ENCODE measurements around the gene ANKIB1. TPM values are rescaled to one million over a fixed set of nuclear protein-coding genes. Genes with fewer than 3 reads are reported as not detected.
"Not testable (repeated sequence)": the region's sequence is repeated elsewhere in the genome, so short reads cannot be mapped to it uniquely, and the experiment has no call there.

The ANKIB1 gene
- total RNA-seq, 1 experiment from 2014 or later = 57.2 TPM

DNA sequence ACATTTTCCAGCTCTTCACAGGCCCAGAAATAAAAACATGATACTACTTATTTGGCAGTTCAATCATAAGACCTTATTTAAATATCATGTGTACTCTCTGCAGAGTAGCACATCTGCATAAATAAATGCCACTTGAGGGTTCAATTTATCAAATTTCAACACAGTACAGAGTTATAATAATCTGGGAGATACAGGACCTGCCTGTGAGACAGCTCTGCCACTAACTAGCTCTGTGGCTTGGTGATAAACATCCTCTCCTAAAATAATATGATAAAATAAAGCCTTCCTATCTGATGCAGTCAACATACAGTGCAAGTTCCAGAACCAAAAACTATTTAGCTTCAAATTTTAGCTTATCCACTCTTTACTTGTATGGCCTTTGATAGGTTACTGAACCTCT lies 110.6 kb downstream of the ANKIB1 start:
- DNase-seq = no peak
- H3K4me1 Mint-ChIP-seq (ENCODE audit: low read depth, unreplicated experiment) = no peaks in the 10 kb centered on the region
- H3K9me3 ChIP-seq = no peaks in the 10 kb centered on the region
- no peaks in the 10 kb centered on the region for H3K4me1 ChIP-seq
- H3K4me3 Mint-ChIP-seq (ENCODE audit: unreplicated experiment) = no peak overlapping the region
- H3K4me3 ChIP-seq (ENCODE audit: low read depth, low read length) = no peak overlapping the region
- H3K9me3 Mint-ChIP-seq (ENCODE audit: unreplicated experiment) = no peaks in the 10 kb centered on the region
- POLR2A ChIA-PET = no interaction called here
- TF ChIP-seq, protein P1, sequence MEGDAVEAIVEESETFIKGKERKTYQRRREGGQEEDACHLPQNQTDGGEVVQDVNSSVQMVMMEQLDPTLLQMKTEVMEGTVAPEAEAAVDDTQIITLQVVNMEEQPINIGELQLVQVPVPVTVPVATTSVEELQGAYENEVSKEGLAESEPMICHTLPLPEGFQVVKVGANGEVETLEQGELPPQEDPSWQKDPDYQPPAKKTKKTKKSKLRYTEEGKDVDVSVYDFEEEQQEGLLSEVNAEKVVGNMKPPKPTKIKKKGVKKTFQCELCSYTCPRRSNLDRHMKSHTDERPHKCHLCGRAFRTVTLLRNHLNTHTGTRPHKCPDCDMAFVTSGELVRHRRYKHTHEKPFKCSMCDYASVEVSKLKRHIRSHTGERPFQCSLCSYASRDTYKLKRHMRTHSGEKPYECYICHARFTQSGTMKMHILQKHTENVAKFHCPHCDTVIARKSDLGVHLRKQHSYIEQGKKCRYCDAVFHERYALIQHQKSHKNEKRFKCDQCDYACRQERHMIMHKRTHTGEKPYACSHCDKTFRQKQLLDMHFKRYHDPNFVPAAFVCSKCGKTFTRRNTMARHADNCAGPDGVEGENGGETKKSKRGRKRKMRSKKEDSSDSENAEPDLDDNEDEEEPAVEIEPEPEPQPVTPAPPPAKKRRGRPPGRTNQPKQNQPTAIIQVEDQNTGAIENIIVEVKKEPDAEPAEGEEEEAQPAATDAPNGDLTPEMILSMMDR (IDR thresholded peaks at IDR 0.05; ENCODE audit: insufficient read depth in 1 of 2, low read depth in 1 of 2, low read length in 1 of 2, severe bottlenecking in 1 of 2, unreplicated experiment in 1 of 2) = no peak
- peaks cover 26% of the 10 kb centered on the region for H3K36me3 Mint-ChIP-seq (ENCODE audit: insufficient read depth, unreplicated experiment)
- H3K27me3 Mint-ChIP-seq (ENCODE audit: insufficient read depth, unreplicated experiment) = no peaks in the 10 kb centered on the region
- no peaks in the 10 kb centered on the region for H3K36me3 ChIP-seq (ENCODE audit: control insufficient read depth, insufficient read depth, low read length)
- H3K27ac Mint-ChIP-seq (ENCODE audit: unreplicated experiment) = no peak overlapping the region
- no TSS peak for BruUV-seq (replicated peaks)
- H3K27me3 ChIP-seq (replicated peaks; ENCODE audit: control insufficient read depth, insufficient read depth, low read length) = no peaks in the 10 kb centered on the region
- CTCF ChIA-PET = no interaction called here
- intact Hi-C loops (cut with micrococcal nuclease; ENCODE audit: unreplicated experiment) = no loop called here

DNA sequence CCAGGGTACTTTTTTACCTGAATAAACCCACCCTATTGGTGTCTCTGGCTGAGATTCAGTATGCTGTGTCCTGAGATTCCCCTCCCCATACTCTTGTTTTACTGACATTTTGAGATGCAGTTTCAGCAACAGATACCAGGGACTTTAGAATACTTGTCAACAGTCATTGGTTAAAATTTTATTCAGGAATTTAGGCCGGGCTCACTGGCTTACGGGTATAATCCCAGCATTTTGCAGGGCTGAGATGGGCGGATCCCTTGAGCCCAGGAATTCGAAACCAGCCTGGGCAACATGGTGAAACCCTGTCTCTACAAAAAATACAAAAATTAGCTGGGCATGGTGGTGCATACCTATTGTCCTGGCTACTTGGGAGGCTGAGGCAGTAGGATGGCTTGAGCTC lies 111.5 kb downstream of the ANKIB1 start:
- Mint-ChIP-seq H3K27ac (ENCODE audit: unreplicated experiment) (no peak overlapping the region), H3K27me3 (ENCODE audit: insufficient read depth, unreplicated experiment) (no peaks in the 10 kb centered on the region), H3K4me1 (ENCODE audit: low read depth, unreplicated experiment) (no peaks in the 10 kb centered on the region), H3K9me3 (ENCODE audit: unreplicated experiment) (no peaks in the 10 kb centered on the region), H3K4me3 (ENCODE audit: unreplicated experiment) (no peak overlapping the region), H3K36me3 (ENCODE audit: insufficient read depth, unreplicated experiment) (peaks cover 22% of the 10 kb centered on the region)
- TF ChIP-seq, protein P1 (IDR thresholded peaks at IDR 0.05; ENCODE audit: insufficient read depth in 1 of 2, low read depth in 1 of 2, low read length in 1 of 2, severe bottlenecking in 1 of 2, unreplicated experiment in 1 of 2) = no peak
- ChIA-PET POLR2A (no interaction called here), CTCF (no interaction called here)
- H3K4me3 ChIP-seq (ENCODE audit: low read depth, low read length) = no peak overlapping the region
- no peaks in the 10 kb centered on the region for H3K9me3 ChIP-seq
- H3K4me1 ChIP-seq = no peaks in the 10 kb centered on the region
- no TSS peak for BruUV-seq (replicated peaks)
- no peak for DNase-seq
- intact Hi-C loops (cut with micrococcal nuclease; ENCODE audit: unreplicated experiment) = no loop called here
- H3K27me3 ChIP-seq (replicated peaks; ENCODE audit: control insufficient read depth, insufficient read depth, low read length) = no peaks in the 10 kb centered on the region
- H3K36me3 ChIP-seq (ENCODE audit: control insufficient read depth, insufficient read depth, low read length) = no peaks in the 10 kb centered on the region

DNA sequence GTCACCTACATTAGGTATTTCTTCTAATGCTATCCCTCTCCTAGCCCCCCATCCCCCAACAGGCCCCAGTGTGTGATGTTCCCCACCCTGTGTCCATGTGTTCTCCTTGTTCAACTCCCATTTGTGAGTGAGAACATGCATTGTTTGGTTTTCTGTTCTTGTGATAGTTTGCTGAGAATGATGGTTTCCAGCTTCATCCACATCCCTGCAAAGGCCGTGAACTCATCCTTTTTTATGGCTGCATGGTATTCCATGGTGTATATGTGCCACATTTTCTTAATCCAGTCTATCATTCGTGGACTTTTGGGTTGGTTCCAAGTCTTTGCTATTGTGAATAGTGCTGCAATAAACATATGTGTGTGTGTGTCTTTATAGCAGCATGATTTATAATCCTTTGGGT lies 113.4 kb downstream of the ANKIB1 start:
- H3K9me3 ChIP-seq; H3K27me3 ChIP-seq (replicated peaks; ENCODE audit: control insufficient read depth, insufficient read depth, low read length); H3K9me3 Mint-ChIP-seq (ENCODE audit: unreplicated experiment); CTCF ChIA-PET; H3K4me3 Mint-ChIP-seq (ENCODE audit: unreplicated experiment); DNase-seq; H3K36me3 ChIP-seq (ENCODE audit: control insufficient read depth, insufficient read depth, low read length); H3K4me1 ChIP-seq; H3K27me3 Mint-ChIP-seq (ENCODE audit: insufficient read depth, unreplicated experiment); POLR2A ChIA-PET; BruUV-seq (replicated peaks); H3K27ac Mint-ChIP-seq (ENCODE audit: unreplicated experiment); intact Hi-C loops (cut with micrococcal nuclease; ENCODE audit: unreplicated experiment); H3K4me1 Mint-ChIP-seq (ENCODE audit: low read depth, unreplicated experiment); H3K4me3 ChIP-seq (ENCODE audit: low read depth, low read length): not testable (repeated sequence)
- H3K36me3 Mint-ChIP-seq (ENCODE audit: insufficient read depth, unreplicated experiment) = peaks cover 17% of the 10 kb centered on the region

DNA sequence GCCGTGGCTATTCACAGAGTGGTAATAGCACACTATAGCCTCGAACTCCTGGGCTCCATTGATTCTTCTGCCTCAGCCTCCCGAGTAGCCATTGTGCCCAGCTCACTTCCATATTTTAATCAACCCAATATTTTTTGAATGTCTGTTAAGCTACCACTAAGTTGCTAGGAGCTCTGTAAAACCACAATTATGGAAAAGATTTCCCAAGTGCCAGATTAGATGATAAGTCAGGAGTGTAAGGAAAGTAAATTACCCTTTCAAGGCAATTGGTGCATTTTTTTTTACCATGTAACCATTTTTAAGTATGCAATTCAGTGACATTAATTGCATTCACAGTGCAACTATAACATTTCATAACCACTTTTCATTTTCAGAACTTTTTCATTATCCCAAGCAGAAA lies 114.0 kb downstream of the ANKIB1 start:
- no peak for DNase-seq
- no peaks in the 10 kb centered on the region for H3K27me3 Mint-ChIP-seq (ENCODE audit: insufficient read depth, unreplicated experiment)
- CTCF ChIA-PET = no interaction called here
- no peaks in the 10 kb centered on the region for H3K36me3 ChIP-seq (ENCODE audit: control insufficient read depth, insufficient read depth, low read length)
- H3K9me3 ChIP-seq = no peaks in the 10 kb centered on the region
- H3K9me3 Mint-ChIP-seq (ENCODE audit: unreplicated experiment) = no peaks in the 10 kb centered on the region
- no peak overlapping the region for H3K4me3 ChIP-seq (ENCODE audit: low read depth, low read length)
- BruUV-seq (replicated peaks) = no TSS peak
- no peaks in the 10 kb centered on the region for H3K27me3 ChIP-seq (replicated peaks; ENCODE audit: control insufficient read depth, insufficient read depth, low read length)
- no peaks in the 10 kb centered on the region for H3K4me1 Mint-ChIP-seq (ENCODE audit: low read depth, unreplicated experiment)
- H3K4me3 Mint-ChIP-seq (ENCODE audit: unreplicated experiment) = no peak overlapping the region
- POLR2A ChIA-PET = no interaction called here
- H3K36me3 Mint-ChIP-seq (ENCODE audit: insufficient read depth, unreplicated experiment) = peaks cover 17% of the 10 kb centered on the region
- intact Hi-C loops (cut with micrococcal nuclease; ENCODE audit: unreplicated experiment) = no loop called here
- TF ChIP-seq, protein P1 (IDR thresholded peaks at IDR 0.05; ENCODE audit: insufficient read depth in 1 of 2, low read depth in 1 of 2, low read length in 1 of 2, severe bottlenecking in 1 of 2, unreplicated experiment in 1 of 2) = no peak
- H3K4me1 ChIP-seq = no peaks in the 10 kb centered on the region
- H3K27ac Mint-ChIP-seq (ENCODE audit: unreplicated experiment) = no peak overlapping the region

Measured in Caco-2 (cell line).